ENCODE measurements around the gene CEP192. TPM values are rescaled to one million over a fixed set of nuclear protein-coding genes. Genes with fewer than 3 reads are reported as not detected.

Gene CEP192
- total and polyA plus RNA-seq, 2 of the 13 experiments (the other 11 are each of a cell fraction or from before 2014, with no cell fraction given) = 15.3 to 24.7 TPM

DNA sequence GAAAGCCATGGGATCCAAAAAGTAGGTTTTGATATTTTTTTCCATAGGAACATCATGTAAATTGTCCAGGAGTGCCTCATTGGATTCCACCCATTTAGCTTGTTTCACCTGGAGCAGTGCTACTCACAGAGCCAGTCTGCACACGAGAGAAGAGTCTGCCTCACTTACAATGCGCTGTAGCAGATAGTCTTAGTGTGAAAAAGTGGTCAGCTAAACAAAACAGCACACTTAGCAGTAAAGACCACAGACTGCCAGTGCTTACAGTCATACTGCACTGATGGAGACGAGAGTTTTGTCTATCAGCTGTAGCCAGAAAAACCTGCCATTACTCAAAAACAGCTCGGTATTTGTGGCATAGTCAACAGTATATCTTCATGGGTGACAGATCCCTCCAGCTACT, 113.9 kb downstream of the CEP192 start (continued):
- TF ChIP-seq, protein P1, sequence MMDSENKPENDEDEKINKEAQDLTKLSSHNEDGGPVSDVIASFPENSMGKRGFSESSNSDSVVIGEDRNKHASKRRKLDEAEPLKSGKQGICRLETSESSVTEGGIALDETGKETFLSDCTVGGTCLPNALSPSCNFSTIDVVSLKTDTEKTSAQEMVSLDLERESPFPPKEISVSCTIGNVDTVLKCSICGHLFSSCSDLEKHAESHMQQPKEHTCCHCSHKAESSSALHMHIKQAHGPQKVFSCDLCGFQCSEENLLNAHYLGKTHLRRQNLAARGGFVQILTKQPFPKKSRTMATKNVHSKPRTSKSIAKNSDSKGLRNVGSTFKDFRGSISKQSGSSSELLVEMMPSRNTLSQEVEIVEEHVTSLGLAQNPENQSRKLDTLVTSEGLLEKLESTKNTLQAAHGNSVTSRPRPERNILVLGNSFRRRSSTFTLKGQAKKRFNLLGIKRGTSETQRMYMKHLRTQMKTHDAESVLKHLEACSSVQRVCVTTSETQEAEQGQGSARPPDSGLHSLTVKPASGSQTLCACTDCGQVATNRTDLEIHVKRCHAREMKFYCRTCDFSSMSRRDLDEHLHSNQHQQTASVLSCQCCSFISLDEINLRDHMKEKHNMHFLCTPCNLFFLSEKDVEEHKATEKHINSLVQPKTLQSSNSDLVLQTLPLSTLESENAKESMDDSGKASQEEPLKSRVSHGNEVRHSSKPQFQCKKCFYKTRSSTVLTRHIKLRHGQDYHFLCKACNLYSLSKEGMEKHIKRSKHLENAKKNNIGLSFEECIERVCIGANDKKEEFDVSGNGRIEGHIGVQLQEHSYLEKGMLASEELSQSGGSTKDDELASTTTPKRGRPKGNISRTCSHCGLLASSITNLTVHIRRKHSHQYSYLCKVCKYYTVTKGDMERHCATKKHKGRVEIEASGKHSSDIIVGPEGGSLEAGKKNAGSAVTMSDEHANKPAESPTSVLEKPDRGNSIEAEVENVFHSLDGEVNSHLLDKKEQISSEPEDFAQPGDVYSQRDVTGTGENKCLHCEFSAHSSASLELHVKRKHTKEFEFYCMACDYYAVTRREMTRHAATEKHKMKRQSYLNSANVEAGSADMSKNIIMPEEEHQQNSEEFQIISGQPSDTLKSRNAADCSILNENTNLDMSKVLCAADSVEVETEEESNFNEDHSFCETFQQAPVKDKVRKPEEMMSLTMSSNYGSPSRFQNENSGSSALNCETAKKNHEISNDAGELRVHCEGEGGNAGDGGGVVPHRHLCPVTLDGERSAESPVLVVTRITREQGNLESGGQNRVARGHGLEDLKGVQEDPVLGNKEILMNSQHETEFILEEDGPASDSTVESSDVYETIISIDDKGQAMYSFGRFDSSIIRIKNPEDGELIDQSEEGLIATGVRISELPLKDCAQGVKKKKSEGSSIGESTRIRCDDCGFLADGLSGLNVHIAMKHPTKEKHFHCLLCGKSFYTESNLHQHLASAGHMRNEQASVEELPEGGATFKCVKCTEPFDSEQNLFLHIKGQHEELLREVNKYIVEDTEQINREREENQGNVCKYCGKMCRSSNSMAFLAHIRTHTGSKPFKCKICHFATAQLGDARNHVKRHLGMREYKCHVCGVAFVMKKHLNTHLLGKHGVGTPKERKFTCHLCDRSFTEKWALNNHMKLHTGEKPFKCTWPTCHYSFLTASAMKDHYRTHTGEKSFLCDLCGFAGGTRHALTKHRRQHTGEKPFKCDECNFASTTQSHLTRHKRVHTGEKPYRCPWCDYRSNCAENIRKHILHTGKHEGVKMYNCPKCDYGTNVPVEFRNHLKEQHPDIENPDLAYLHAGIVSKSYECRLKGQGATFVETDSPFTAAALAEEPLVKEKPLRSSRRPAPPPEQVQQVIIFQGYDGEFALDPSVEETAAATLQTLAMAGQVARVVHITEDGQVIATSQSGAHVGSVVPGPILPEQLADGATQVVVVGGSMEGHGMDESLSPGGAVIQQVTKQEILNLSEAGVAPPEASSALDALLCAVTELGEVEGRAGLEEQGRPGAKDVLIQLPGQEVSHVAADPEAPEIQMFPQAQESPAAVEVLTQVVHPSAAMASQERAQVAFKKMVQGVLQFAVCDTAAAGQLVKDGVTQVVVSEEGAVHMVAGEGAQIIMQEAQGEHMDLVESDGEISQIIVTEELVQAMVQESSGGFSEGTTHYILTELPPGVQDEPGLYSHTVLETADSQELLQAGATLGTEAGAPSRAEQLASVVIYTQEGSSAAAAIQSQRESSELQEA (CRISPR knock-in tag; IDR thresholded peaks at IDR 0.05; ENCODE audit: not compliant biosample characterization) = no peak

DNA sequence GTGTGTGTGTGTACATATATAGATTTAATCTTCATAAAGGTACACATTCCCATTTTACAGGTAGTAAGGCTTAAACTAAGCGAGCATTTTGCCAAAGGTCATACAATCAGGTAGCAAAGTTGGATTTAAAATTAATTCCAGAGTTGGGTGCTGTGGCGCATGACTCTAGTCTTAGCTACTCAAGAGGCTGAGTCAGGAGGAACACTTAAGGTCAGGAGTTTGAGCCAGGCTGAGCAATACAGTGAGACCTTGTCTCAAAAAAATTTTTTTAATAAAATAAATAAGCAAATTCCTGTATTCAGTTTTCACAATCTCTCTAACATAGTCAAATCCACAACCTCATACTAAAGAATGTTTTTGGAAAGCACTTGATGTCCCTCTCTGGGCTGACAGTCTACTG, 115.9 kb downstream of the CEP192 start:
- Histone ChIP-seq H4K20me1 (ENCODE audit: insufficient read depth, low read length) (no peaks in the 10 kb centered on the region), H3K27ac (ENCODE audit: extremely low read length, insufficient read depth, low read length) (no peak overlapping the region), H3K4me2 (ENCODE audit: low read depth, low read length) (no peak overlapping the region), H3K9ac (ENCODE audit: insufficient read depth, low read depth, low read length) (no peak overlapping the region), H3K9me3 (ENCODE audit: low read length) (no peaks in the 10 kb centered on the region), H3K4me3 (replicated peaks in 1 of 3; ENCODE audit: insufficient read depth in 1 of 3, low read depth in 2 of 3, low read length in 3 of 3) (no peak overlapping the region), H3K4me1 (ENCODE audit: insufficient read depth, low read length) (peaks cover 6% of the 10 kb centered on the region; the same call in 1 of the 2 replicates), H3K36me3 (replicated peaks in 1 of 2; ENCODE audit: control insufficient read depth in 1 of 2, insufficient read depth in 2 of 2, low read length in 2 of 2) (peaks cover 12 to 51% of the 10 kb centered on the region in 2 experiments), H2AFZ (ENCODE audit: low read length) (no peak overlapping the region), H3K27me3 (ENCODE audit: control insufficient read depth in 1 of 2, insufficient read depth in 2 of 2, low read length in 2 of 2) (no peaks in the 10 kb centered on the region), H3K79me2 (ENCODE audit: insufficient read depth, low read length) (no peaks in the 10 kb centered on the region)
- ATAC-seq (no peak), FAIRE-seq (no peak), DNase-seq (ENCODE audit: low spot score) (no peak)
- POLR2A ChIA-PET = no interaction called here
- 97% methylated on average over 2 of the region's 2 CpGs for WGBS (ENCODE audit: low lambda C conversion rate)
- in situ Hi-C loops (cut with HindIII; ENCODE audit: extremely low pct_ligation_motif_present, low pct_unique_long_range_greater_than_20kb) (no loop called here), intact Hi-C loops (cut with micrococcal nuclease; ENCODE audit: unreplicated experiment) (no loop called here)
- CTCF ChIA-PET (ENCODE audit: low intra/inter-chr PET ratio, low total read pairs) = no interaction called here
- no TSS peak for BruUV-seq (replicated peaks)
- TF ChIP-seq PRPF4 (IDR thresholded peaks at IDR 0.05; ENCODE audit: low read depth, low read length, poor library complexity, severe bottlenecking) = no peak
- TF ChIP-seq, protein P2, sequence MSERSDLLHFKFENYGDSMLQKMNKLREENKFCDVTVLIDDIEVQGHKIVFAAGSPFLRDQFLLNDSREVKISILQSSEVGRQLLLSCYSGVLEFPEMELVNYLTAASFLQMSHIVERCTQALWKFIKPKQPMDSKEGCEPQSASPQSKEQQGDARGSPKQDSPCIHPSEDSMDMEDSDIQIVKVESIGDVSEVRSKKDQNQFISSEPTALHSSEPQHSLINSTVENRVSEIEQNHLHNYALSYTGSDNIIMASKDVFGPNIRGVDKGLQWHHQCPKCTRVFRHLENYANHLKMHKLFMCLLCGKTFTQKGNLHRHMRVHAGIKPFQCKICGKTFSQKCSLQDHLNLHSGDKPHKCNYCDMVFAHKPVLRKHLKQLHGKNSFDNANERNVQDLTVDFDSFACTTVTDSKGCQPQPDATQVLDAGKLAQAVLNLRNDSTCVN (CRISPR knock-in tag; IDR thresholded peaks at IDR 0.05; ENCODE audit: borderline replicate concordance) = no peak
- TF ChIP-seq RBM39 (IDR thresholded peaks at IDR 0.05; ENCODE audit: low read depth, low read length, poor library complexity, severe bottlenecking) = no peak
- no peak for TF ChIP-seq CBFB (CRISPR knock-in tag; IDR thresholded peaks at IDR 0.05)
- no peak for TF ChIP-seq ZNF232 (CRISPR knock-in tag; IDR thresholded peaks at IDR 0.05; ENCODE audit: borderline replicate concordance)
- no peak for TF ChIP-seq NFE2L2 (IDR thresholded peaks at IDR 0.05; ENCODE audit: low read length)
- no peak for TF ChIP-seq SPEN (CRISPR knock-in tag; IDR thresholded peaks at IDR 0.05; ENCODE audit: low read depth)
- TF ChIP-seq, protein P3, sequence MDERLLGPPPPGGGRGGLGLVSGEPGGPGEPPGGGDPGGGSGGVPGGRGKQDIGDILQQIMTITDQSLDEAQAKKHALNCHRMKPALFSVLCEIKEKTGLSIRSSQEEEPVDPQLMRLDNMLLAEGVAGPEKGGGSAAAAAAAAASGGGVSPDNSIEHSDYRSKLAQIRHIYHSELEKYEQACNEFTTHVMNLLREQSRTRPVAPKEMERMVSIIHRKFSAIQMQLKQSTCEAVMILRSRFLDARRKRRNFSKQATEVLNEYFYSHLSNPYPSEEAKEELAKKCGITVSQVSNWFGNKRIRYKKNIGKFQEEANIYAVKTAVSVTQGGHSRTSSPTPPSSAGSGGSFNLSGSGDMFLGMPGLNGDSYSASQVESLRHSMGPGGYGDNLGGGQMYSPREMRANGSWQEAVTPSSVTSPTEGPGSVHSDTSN (CRISPR knock-in tag; IDR thresholded peaks at IDR 0.05) = no peak
- TF ChIP-seq CHCHD3 (CRISPR knock-in tag; IDR thresholded peaks at IDR 0.05) = no peak
- no peak for TF ChIP-seq ZFP90 (CRISPR knock-in tag; IDR thresholded peaks at IDR 0.05; ENCODE audit: borderline replicate concordance)

Data from HepG2 (cell line).